ENCODE measurements around the gene ARHGEF38. TPM values are rescaled to one million over a fixed set of nuclear protein-coding genes. Genes with fewer than 3 reads are reported as not detected.

ARHGEF38 gene
- polyA plus RNA-seq, 3 donors = not detected

DNA sequence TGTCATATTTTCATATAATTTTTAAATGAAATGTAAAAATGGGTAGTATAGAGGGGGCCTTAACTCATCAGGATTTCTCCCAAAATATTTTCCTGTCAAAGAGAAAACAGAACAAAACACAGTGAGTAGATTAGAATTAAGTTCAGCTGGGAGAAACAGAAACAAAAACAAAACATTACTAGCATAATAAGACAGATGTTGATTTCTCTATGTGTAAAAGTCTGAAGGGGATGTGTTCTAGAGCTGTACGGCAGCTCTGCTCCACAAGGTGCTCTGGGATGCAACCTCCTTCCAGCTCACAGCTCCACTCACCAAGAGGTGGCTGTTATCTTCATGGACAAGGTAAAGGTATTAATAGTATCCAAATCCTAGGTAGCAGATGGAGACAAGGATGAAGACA, 72.8 kb downstream of the ARHGEF38 start:
- no peak overlapping the region for H3K27ac ChIP-seq (ENCODE audit: low read depth in 1 of 2, low read length in 2 of 2)
- H3K4me2 ChIP-seq (replicated peaks; ENCODE audit: extremely low read depth, low read length, poor library complexity, severe bottlenecking) = no peak overlapping the region
- no peaks in the 10 kb centered on the region for H3K4me1 ChIP-seq (ENCODE audit: control insufficient read depth in 1 of 2, insufficient read depth in 2 of 2, low read length in 2 of 2)
- no peaks in the 10 kb centered on the region for H3K27me3 ChIP-seq (ENCODE audit: control insufficient read depth in 2 of 2, insufficient read depth in 2 of 2, low read length in 2 of 2)
- H4K20me1 ChIP-seq (ENCODE audit: insufficient read depth, low read length) = no peaks in the 10 kb centered on the region
- H3K4me3 ChIP-seq (replicated peaks in 1 of 3; ENCODE audit: low read depth in 2 of 3, low read length in 3 of 3) = no peak overlapping the region
- Mint-ChIP-seq H3K9me3 (peaks cover 0 to 1% (median 0%) of the 10 kb centered on the region in 7 donors), H3K4me1 (peaks cover 10% of the 10 kb centered on the region), H3K4me3 (no peak overlapping the region), H3K27me3 (ENCODE audit: low read depth in 3 of 3) (peaks cover 0 to 3% (median 0%) of the 10 kb centered on the region in 3 donors), H3K27ac (no peak overlapping the region), H3K36me3 (no peaks in the 10 kb centered on the region)
- DNase-seq = no peak
- H2AFZ ChIP-seq (ENCODE audit: insufficient read depth, low read depth, low read length, poor library complexity, severe bottlenecking) = no peak overlapping the region
- no peaks in the 10 kb centered on the region for H3K36me3 ChIP-seq (replicated peaks in 1 of 2; ENCODE audit: control insufficient read depth in 1 of 2, insufficient read depth in 2 of 2, low read length in 2 of 2)
- TF ChIP-seq, protein P1, sequence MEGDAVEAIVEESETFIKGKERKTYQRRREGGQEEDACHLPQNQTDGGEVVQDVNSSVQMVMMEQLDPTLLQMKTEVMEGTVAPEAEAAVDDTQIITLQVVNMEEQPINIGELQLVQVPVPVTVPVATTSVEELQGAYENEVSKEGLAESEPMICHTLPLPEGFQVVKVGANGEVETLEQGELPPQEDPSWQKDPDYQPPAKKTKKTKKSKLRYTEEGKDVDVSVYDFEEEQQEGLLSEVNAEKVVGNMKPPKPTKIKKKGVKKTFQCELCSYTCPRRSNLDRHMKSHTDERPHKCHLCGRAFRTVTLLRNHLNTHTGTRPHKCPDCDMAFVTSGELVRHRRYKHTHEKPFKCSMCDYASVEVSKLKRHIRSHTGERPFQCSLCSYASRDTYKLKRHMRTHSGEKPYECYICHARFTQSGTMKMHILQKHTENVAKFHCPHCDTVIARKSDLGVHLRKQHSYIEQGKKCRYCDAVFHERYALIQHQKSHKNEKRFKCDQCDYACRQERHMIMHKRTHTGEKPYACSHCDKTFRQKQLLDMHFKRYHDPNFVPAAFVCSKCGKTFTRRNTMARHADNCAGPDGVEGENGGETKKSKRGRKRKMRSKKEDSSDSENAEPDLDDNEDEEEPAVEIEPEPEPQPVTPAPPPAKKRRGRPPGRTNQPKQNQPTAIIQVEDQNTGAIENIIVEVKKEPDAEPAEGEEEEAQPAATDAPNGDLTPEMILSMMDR (IDR thresholded peaks at IDR 0.05) = no peak
- H3K9me3 ChIP-seq (replicated peaks in 1 of 2; ENCODE audit: control insufficient read depth in 1 of 2, insufficient read depth in 1 of 2, low read length in 2 of 2) = no peaks in the 10 kb centered on the region
- no peaks in the 10 kb centered on the region for H3K79me2 ChIP-seq (ENCODE audit: insufficient read depth, low read length)
- no CpG with 5 or more reads among the region's 1 CpG for WGBS (ENCODE audit: insufficient coverage)
- no peak overlapping the region for H3K9ac ChIP-seq (ENCODE audit: insufficient read depth, low read length, poor library complexity, severe bottlenecking)
- intact Hi-C loops (cut with micrococcal nuclease) = no loop called here

DNA sequence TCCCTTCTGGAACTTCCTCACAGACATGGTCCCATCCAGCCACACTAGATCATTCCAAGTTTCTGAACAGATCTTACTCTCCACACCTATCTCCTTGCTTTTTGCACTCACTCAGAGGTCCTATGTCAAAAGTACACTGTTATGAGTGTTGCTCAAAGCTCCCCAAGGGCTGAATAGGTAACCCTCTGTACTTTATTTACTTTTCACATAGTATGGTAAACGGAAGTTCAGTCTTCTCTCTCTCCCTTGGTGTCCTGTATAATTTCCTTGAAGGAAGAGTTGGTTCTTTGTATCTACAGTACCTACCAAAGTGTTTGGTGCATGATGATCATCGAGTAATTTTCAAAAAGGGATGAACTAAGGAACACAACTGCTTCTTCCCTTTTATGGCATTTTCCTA, 74.4 kb downstream of the ARHGEF38 start:
- Histone ChIP-seq H3K4me3 (replicated peaks in 1 of 3; ENCODE audit: low read depth in 2 of 3, low read length in 3 of 3) (no peak overlapping the region), H3K79me2 (ENCODE audit: insufficient read depth, low read length) (no peaks in the 10 kb centered on the region), H3K27me3 (ENCODE audit: control insufficient read depth in 2 of 2, insufficient read depth in 2 of 2, low read length in 2 of 2) (no peaks in the 10 kb centered on the region), H3K9ac (ENCODE audit: insufficient read depth, low read length, poor library complexity, severe bottlenecking) (no peak overlapping the region), H3K36me3 (replicated peaks in 1 of 2; ENCODE audit: control insufficient read depth in 1 of 2, insufficient read depth in 2 of 2, low read length in 2 of 2) (no peaks in the 10 kb centered on the region), H3K4me2 (replicated peaks; ENCODE audit: extremely low read depth, low read length, poor library complexity, severe bottlenecking) (no peak overlapping the region), H3K4me1 (ENCODE audit: control insufficient read depth in 1 of 2, insufficient read depth in 2 of 2, low read length in 2 of 2) (no peaks in the 10 kb centered on the region), H3K9me3 (replicated peaks in 1 of 2; ENCODE audit: control insufficient read depth in 1 of 2, insufficient read depth in 1 of 2, low read length in 2 of 2) (no peaks in the 10 kb centered on the region), H3K27ac (ENCODE audit: low read depth in 1 of 2, low read length in 2 of 2) (no peak overlapping the region), H4K20me1 (ENCODE audit: insufficient read depth, low read length) (no peaks in the 10 kb centered on the region), H2AFZ (ENCODE audit: insufficient read depth, low read depth, low read length, poor library complexity, severe bottlenecking) (no peak overlapping the region)
- WGBS (ENCODE audit: insufficient coverage) = 100% methylated on average over 1 of the region's 2 CpGs
- Mint-ChIP-seq H3K4me3 (no peak overlapping the region), H3K4me1 (peaks cover 11% of the 10 kb centered on the region), H3K27me3 (ENCODE audit: low read depth in 3 of 3) (peaks cover 0 to 3% (median 0%) of the 10 kb centered on the region in 3 donors), H3K36me3 (no peaks in the 10 kb centered on the region), H3K27ac (no peak overlapping the region), H3K9me3 (peaks cover 0 to 1% (median 0%) of the 10 kb centered on the region in 7 donors)
- TF ChIP-seq, protein P1 (IDR thresholded peaks at IDR 0.05) = no peak
- intact Hi-C loops (cut with micrococcal nuclease) = no loop called here
- no peak for DNase-seq

Measured in CD14-positive monocyte (primary cell).